GM21723 (cell line): ENCODE measurements around the gene SLC17A7.
"Not testable (repeated sequence)": the region's sequence is repeated elsewhere in the genome, so short reads cannot be mapped to it uniquely, and the experiment has no call there.

ENCODE experiments used
- ATAC-seq: cut with Tn5 transposase; IDR thresholded peaks from one replicate; pipeline ENCODE4 v1.9.1; 2021; ENCODE audit warnings: mild to moderate bottlenecking, moderate library complexity; ENCODE audit not compliant: unreplicated experiment

The SLC17A7 gene

GRCh38 chr19:49441210-49441959, at the start of gene SLC17A7:
Gene SLC17A7, minus strand, starts transcription at chr19:49441527. Its CDS starts 148 bp downstream, at chr19:49441379.
- no peak for ATAC-seq

- ATAC-seq = no peak
Measured at GRCh38 chr19:49490287-49491029, 49.1 kb upstream of the SLC17A7 start.

- no peak for ATAC-seq
Measured at GRCh38 chr19:49489601-49490167, 48.4 kb upstream of the SLC17A7 start.

- no peak for ATAC-seq
Measured at GRCh38 chr19:49488863-49489537, 47.7 kb upstream of the SLC17A7 start.

- ATAC-seq = no peak
Measured at GRCh38 chr19:49488046-49488862, 46.9 kb upstream of the SLC17A7 start.

GRCh38 chr19:49487277-49488045, 46.1 kb upstream of the SLC17A7 start, which contains the start of gene RPL13A:
Gene RPL13A, plus strand, starts transcription at chr19:49487608. Its CDS starts 22 bp downstream, at chr19:49487630.
- ATAC-seq = peak; percentile 75

GRCh38 chr19:49486710-49487276, 45.5 kb upstream of the SLC17A7 start:
- ATAC-seq = no peak

- no peak for ATAC-seq
Measured at GRCh38 chr19:49486232-49486631, 44.9 kb upstream of the SLC17A7 start.

GRCh38 chr19:49481020-49481683, 39.8 kb upstream of the SLC17A7 start:
- ATAC-seq = no peak

GRCh38 chr19:49479975-49480628, 38.8 kb upstream of the SLC17A7 start:
- ATAC-seq = no peak

- ATAC-seq = no peak
Measured at GRCh38 chr19:49475995-49476880, 34.9 kb upstream of the SLC17A7 start.

GRCh38 chr19:49475191-49475917, 34.0 kb upstream of the SLC17A7 start:
- ATAC-seq = no peak

- no peak for ATAC-seq
Measured at GRCh38 chr19:49474542-49474924, 33.2 kb upstream of the SLC17A7 start.

GRCh38 chr19:49473868-49474541, 32.7 kb upstream of the SLC17A7 start, which contains the start of gene FLT3LG:
Gene FLT3LG, plus strand, starts transcription at chr19:49474215. Its CDS starts 425 bp downstream, at chr19:49474640.
- peak; percentile 48 for ATAC-seq

GRCh38 chr19:49473501-49473867, 32.2 kb upstream of the SLC17A7 start:
- not testable (repeated sequence) for ATAC-seq

GRCh38 chr19:49472936-49473335, 31.6 kb upstream of the SLC17A7 start:
- no peak for ATAC-seq
